ENCODE data around the gene OXTR. TPM values are rescaled to one million over a fixed set of nuclear protein-coding genes. Genes with fewer than 3 reads are reported as not detected.

The OXTR gene
- total RNA-seq, 1 donor from 2014 or later = 0.50 TPM

- TF ChIP-seq CTCF (IDR thresholded peaks at IDR 0.05) = no peak
- Histone ChIP-seq H3K36me3 (no peaks in the 10 kb centered on the region), H3K9me3 (no peaks in the 10 kb centered on the region), H3K27ac (no peak overlapping the region), H3K4me3 (no peak overlapping the region), H3K4me1 (no peaks in the 10 kb centered on the region), H3K27me3 (ENCODE audit: low read depth) (no peaks in the 10 kb centered on the region)
- intact Hi-C loops (cut with DNase I) = no loop called here
- no peak for ATAC-seq
- DNase-seq = no peak
Observed at GRCh38 chr3:8709801-8710507, 59.5 kb downstream of the OXTR start.

- DNase-seq (no peak), ATAC-seq (no peak)
- no peaks in the 10 kb centered on the region for H3K4me1 ChIP-seq
- intact Hi-C loops (cut with DNase I) = no loop called here
- no peak overlapping the region for H3K27ac ChIP-seq
- H3K27me3 ChIP-seq (ENCODE audit: low read depth) = no peaks in the 10 kb centered on the region
- no peaks in the 10 kb centered on the region for H3K36me3 ChIP-seq
- H3K9me3 ChIP-seq = no peaks in the 10 kb centered on the region
- no peak for TF ChIP-seq CTCF (IDR thresholded peaks at IDR 0.05)
- H3K4me3 ChIP-seq = no peak overlapping the region
Observed at GRCh38 chr3:8709287-8709686, 60.1 kb downstream of the OXTR start.

GRCh38 chr3:8705575-8705974 lies 63.8 kb downstream of the OXTR start:
- Histone ChIP-seq H3K27me3 (ENCODE audit: low read depth) (no peaks in the 10 kb centered on the region), H3K4me3 (no peak overlapping the region), H3K9me3 (no peaks in the 10 kb centered on the region), H3K36me3 (no peaks in the 10 kb centered on the region), H3K27ac (no peak overlapping the region), H3K4me1 (no peaks in the 10 kb centered on the region)
- no peak for ATAC-seq
- no peak for DNase-seq
- intact Hi-C loops (cut with DNase I) = no loop called here
- TF ChIP-seq CTCF (IDR thresholded peaks at IDR 0.05) = no peak

DNA sequence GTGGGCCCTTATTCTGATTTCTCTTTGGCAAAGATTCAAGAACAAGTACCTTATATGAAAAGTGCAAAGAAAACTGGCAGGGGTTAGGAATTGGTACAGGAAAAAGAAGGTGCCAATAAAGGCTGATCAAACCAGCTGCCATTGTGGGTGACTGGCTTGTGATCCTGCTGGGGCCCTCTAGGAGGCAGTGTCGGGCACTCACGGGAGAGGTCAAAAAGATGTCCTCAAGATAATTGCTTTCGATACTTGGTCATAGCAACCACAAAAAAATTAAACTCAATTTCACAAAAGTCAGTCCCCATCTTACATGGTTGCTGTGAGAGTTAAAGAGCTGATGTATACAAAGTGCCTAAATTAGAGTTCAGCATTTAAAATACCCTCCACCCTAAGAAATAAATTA lies 66.9 kb downstream of the OXTR start:
- Histone ChIP-seq H3K4me1 (no peaks in the 10 kb centered on the region), H3K9me3 (peaks cover 7% of the 10 kb centered on the region), H3K27me3 (ENCODE audit: low read depth) (no peaks in the 10 kb centered on the region), H3K27ac (no peak overlapping the region), H3K36me3 (no peaks in the 10 kb centered on the region), H3K4me3 (no peak overlapping the region)
- TF ChIP-seq CTCF (IDR thresholded peaks at IDR 0.05) = no peak
- intact Hi-C loops (cut with DNase I) = no loop called here
- DNase-seq (no peak), ATAC-seq (no peak)

Other genes starting within 250 kb of the OXTR start
- not detected for gene SSUH2, start 124.8 kb downstream of the OXTR start, total RNA-seq
- gene CAV3, start 35.8 kb downstream of the OXTR start, total RNA-seq = not detected
- gene RAD18, start 193.9 kb upstream of the OXTR start, total RNA-seq = 12.6 TPM

All from lower lobe of right lung (tissue), 2 donors.